ENCODE results near the gene DTX4. TPM values are rescaled to one million over a fixed set of nuclear protein-coding genes. Genes with fewer than 3 reads are reported as not detected.

DTX4 gene
- polyA plus RNA-seq, 4 donors, result 12.2 to 50.3 (median 22.4) TPM

DNA sequence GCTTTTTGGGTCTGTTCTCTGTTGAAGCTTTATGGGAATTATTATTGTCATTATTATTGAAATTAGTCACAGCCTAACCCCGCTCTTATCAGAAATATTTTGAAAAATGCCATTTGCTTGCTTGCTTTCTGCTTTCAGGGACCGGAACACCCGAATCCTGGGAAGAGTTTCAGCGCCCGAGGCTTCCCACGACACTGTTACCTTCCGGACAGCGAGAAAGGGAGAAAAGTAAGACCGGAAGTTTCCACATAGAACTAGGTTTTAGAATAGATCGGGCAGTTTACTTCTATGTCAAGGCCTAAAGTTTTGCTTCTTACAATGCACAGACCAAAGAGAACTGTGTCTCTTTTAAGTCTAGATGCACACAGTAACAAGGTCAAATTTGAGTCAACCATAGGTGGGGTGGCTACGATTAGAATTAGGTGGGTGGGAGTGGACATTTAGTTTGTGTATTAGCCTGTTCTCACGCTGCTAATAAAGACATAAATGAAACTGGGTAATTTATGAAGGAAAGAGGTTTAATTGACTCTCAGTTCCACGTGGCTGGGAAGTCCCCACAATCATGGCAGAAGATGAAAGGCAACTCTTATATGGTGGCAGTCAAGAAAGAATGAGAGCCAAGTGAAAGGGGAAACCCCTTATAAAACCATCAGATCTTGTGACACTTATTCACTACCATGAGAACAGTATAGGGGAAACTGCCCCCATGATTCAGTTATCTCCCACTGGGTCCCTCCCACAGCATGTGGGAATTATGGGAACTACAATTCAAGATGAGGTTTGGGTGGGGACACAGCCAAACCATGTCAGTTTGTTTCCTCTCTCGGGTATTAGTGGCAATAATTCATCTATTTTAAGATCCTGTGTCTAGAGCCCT lies 27.9 kb downstream of the DTX4 start:
- FAIRE-seq, result no peak
- Histone ChIP-seq H3K27me3 (ENCODE audit: control insufficient read depth in 3 of 3, insufficient read depth in 3 of 3, low read length in 3 of 3) (no peaks in the 10 kb centered on the region), H3K4me1 (ENCODE audit: control insufficient read depth in 3 of 3, insufficient read depth in 2 of 3, low read depth in 1 of 3, low read length in 2 of 3) (peaks cover 0 to 9% (median 2%) of the 10 kb centered on the region in 3 donors), H3K27ac (ENCODE audit: low read depth in 1 of 3, low read length in 2 of 3) (no peak overlapping the region), H3K4me3 (ENCODE audit: low read depth in 1 of 3, low read length in 3 of 3) (no peak overlapping the region), H3K36me3 (ENCODE audit: control insufficient read depth in 3 of 3, insufficient read depth in 2 of 3, low read depth in 1 of 3, low read length in 3 of 3) (peaks cover 5 to 51% (median 18%) of the 10 kb centered on the region in 3 donors), H3K9me3 (ENCODE audit: control insufficient read depth in 2 of 2, insufficient read depth in 1 of 2, low read depth in 1 of 2, low read length in 1 of 2) (no peaks in the 10 kb centered on the region)
- 70 to 74% (median 71%) methylated on average over 14 of the region's 14 CpGs for WGBS, 3 donors
- DNase-seq, result no peak

- Histone ChIP-seq H3K9me3 (ENCODE audit: control insufficient read depth in 2 of 2, insufficient read depth in 1 of 2, low read depth in 1 of 2, low read length in 1 of 2) (no peaks in the 10 kb centered on the region), H3K27ac (ENCODE audit: low read depth in 1 of 3, low read length in 2 of 3) (no peak overlapping the region), H3K4me3 (ENCODE audit: low read depth in 1 of 3, low read length in 3 of 3) (no peak overlapping the region), H3K4me1 (ENCODE audit: control insufficient read depth in 3 of 3, insufficient read depth in 2 of 3, low read depth in 1 of 3, low read length in 2 of 3) (peaks cover 0 to 9% (median 2%) of the 10 kb centered on the region in 3 donors), H3K27me3 (ENCODE audit: control insufficient read depth in 3 of 3, insufficient read depth in 3 of 3, low read length in 3 of 3) (no peaks in the 10 kb centered on the region), H3K36me3 (ENCODE audit: control insufficient read depth in 3 of 3, insufficient read depth in 2 of 3, low read depth in 1 of 3, low read length in 3 of 3) (peaks cover 4 to 51% (median 13%) of the 10 kb centered on the region in 3 donors)
- WGBS, 3 donors, result 50 to 73% (median 64%) methylated on average over 4 of the region's 4 CpGs
- DNase-seq (no peak), FAIRE-seq (no peak)
Measured at GRCh38 chr11:59200423-59200746, 28.5 kb downstream of the DTX4 start.

DNA sequence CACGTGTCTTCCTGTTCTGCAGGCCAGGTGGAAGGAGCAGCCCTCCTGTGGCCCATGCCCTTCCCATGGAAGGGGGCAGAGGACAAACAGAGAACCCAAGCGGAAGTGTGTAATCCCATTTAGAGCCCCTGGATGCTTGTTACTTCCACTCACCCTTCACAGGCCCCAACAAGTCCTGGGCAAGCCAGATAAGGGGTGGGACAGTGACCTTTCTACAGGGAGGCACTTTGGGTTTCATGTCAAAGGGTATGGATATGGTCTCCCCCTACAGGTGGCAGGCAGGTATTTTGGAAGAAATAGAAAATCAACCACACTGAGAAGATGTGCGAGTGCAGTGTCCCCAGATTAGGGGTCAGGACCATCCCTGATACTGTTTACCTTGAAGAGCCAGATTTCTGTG lies 29.4 kb downstream of the DTX4 start:
- Histone ChIP-seq H3K9me3 (ENCODE audit: control insufficient read depth in 2 of 2, insufficient read depth in 1 of 2, low read depth in 1 of 2, low read length in 1 of 2) (no peaks in the 10 kb centered on the region), H3K4me3 (ENCODE audit: low read depth in 1 of 3, low read length in 3 of 3) (no peak overlapping the region), H3K27me3 (ENCODE audit: control insufficient read depth in 3 of 3, insufficient read depth in 3 of 3, low read length in 3 of 3) (no peaks in the 10 kb centered on the region), H3K4me1 (ENCODE audit: control insufficient read depth in 3 of 3, insufficient read depth in 2 of 3, low read depth in 1 of 3, low read length in 2 of 3) (peaks cover 0 to 9% (median 2%) of the 10 kb centered on the region in 3 donors), H3K36me3 (ENCODE audit: control insufficient read depth in 3 of 3, insufficient read depth in 2 of 3, low read depth in 1 of 3, low read length in 3 of 3) (peaks cover 2 to 59% (median 14%) of the 10 kb centered on the region in 3 donors), H3K27ac (ENCODE audit: low read depth in 1 of 3, low read length in 2 of 3) (peak overlapping the region in 1 of 3 donors; percentile 1)
- DNase-seq (peak; percentile 38 to 55), FAIRE-seq (no peak)
- 55 to 72% (median 66%) methylated on average over 3 of the region's 3 CpGs for WGBS, 3 donors

DNA sequence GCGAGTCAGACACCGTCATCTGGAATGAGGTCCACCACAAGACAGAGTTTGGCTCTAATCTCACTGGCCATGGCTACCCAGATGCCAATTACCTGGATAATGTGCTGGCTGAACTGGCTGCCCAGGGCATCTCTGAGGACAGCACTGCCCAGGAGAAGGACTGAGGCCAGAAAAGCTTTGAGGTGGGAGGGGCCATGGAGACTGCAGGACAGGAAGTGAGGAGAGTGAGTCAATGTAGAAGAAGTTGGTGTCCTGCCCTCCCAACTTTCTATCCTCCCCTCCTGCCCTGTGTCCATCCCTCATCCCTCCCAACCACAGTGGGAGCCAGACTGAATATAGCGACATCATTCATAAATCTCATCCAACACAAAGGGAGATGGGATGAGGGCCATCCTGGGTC lies 32.8 kb downstream of the DTX4 start:
- WGBS, 3 donors, result 94 to 97% (median 95%) methylated on average over 3 of the region's 3 CpGs
- peaks cover 0 to 9% (median 6%) of the 10 kb centered on the region in 3 donors for H3K4me1 ChIP-seq (ENCODE audit: control insufficient read depth in 3 of 3, insufficient read depth in 2 of 3, low read depth in 1 of 3, low read length in 2 of 3)

GRCh38 chr11:59205648-59206047 lies 33.7 kb downstream of the DTX4 start:
- WGBS, 3 donors, result 84 to 88% (median 87%) methylated on average over 7 of the region's 7 CpGs
- Histone ChIP-seq H3K27ac (ENCODE audit: low read depth in 1 of 3, low read length in 2 of 3) (no peak overlapping the region), H3K36me3 (ENCODE audit: control insufficient read depth in 3 of 3, insufficient read depth in 2 of 3, low read depth in 1 of 3, low read length in 3 of 3) (peaks cover 5 to 50% (median 7%) of the 10 kb centered on the region in 3 donors), H3K4me1 (ENCODE audit: control insufficient read depth in 3 of 3, insufficient read depth in 2 of 3, low read depth in 1 of 3, low read length in 2 of 3) (peaks cover 0 to 9% (median 4%) of the 10 kb centered on the region in 3 donors), H3K9me3 (ENCODE audit: control insufficient read depth in 2 of 2, insufficient read depth in 1 of 2, low read depth in 1 of 2, low read length in 1 of 2) (no peaks in the 10 kb centered on the region), H3K27me3 (ENCODE audit: control insufficient read depth in 3 of 3, insufficient read depth in 3 of 3, low read length in 3 of 3) (no peaks in the 10 kb centered on the region), H3K4me3 (ENCODE audit: low read depth in 1 of 3, low read length in 3 of 3) (no peak overlapping the region)
- FAIRE-seq (no peak), DNase-seq (no peak)

More for the DNA sequence above, 32.8 kb downstream of the DTX4 start:
- no peaks in the 10 kb centered on the region for H3K9me3 ChIP-seq (ENCODE audit: control insufficient read depth in 2 of 2, insufficient read depth in 1 of 2, low read depth in 1 of 2, low read length in 1 of 2)
- H3K4me3 ChIP-seq (ENCODE audit: low read depth in 1 of 3, low read length in 3 of 3), result no peak overlapping the region
- no peak overlapping the region for H3K27ac ChIP-seq (ENCODE audit: low read depth in 1 of 3, low read length in 2 of 3)
- H3K36me3 ChIP-seq (ENCODE audit: control insufficient read depth in 3 of 3, insufficient read depth in 2 of 3, low read depth in 1 of 3, low read length in 3 of 3), result peaks cover 2 to 52% (median 7%) of the 10 kb centered on the region in 3 donors
- DNase-seq (no peak), FAIRE-seq (no peak)
- no peaks in the 10 kb centered on the region for H3K27me3 ChIP-seq (ENCODE audit: control insufficient read depth in 3 of 3, insufficient read depth in 3 of 3, low read length in 3 of 3)

GRCh38 chr11:59206635-59207034 lies 34.7 kb downstream of the DTX4 start:
- WGBS, 3 donors, result 60 to 63% (median 61%) methylated on average over 4 of the region's 4 CpGs
- DNase-seq, result peak; percentile 64 to 66
- Histone ChIP-seq H3K27ac (ENCODE audit: low read depth in 1 of 3, low read length in 2 of 3) (peak overlapping the region in 1 of 3 donors; percentile 3), H3K9me3 (ENCODE audit: control insufficient read depth in 2 of 2, insufficient read depth in 1 of 2, low read depth in 1 of 2, low read length in 1 of 2) (no peaks in the 10 kb centered on the region), H3K27me3 (ENCODE audit: control insufficient read depth in 3 of 3, insufficient read depth in 3 of 3, low read length in 3 of 3) (no peaks in the 10 kb centered on the region), H3K36me3 (ENCODE audit: control insufficient read depth in 3 of 3, insufficient read depth in 2 of 3, low read depth in 1 of 3, low read length in 3 of 3) (peaks cover 5 to 47% (median 7%) of the 10 kb centered on the region in 3 donors), H3K4me3 (ENCODE audit: low read depth in 1 of 3, low read length in 3 of 3) (no peak overlapping the region), H3K4me1 (ENCODE audit: control insufficient read depth in 3 of 3, insufficient read depth in 2 of 3, low read depth in 1 of 3, low read length in 2 of 3) (peaks cover 0 to 4% (median 0%) of the 10 kb centered on the region in 3 donors)
- no peak for FAIRE-seq

DNA sequence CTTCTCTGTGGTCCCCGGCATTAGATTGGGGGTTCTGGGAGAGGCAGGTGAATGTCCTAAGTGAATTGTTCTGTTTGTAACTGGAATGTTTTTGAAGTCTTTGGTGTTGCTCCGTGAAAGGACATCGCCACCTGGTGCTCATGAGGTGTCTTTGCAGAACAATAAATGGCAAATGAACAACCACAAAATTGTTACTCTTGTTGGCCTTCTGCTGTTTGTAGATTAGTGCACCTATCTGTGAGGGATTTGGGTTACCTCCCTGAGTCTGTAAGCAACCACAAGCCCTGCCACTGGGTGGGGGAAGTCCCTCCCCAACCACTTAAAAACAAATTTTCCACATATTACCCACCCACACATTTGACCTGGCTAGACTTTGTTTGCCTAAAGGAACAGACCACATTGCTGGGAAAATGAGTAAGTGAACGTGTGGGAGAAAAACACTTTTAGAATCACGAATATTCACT lies 36.1 kb downstream of the DTX4 start:
- H3K27ac ChIP-seq (ENCODE audit: low read depth in 1 of 3, low read length in 2 of 3), result no peak overlapping the region
- H3K4me3 ChIP-seq (ENCODE audit: low read depth in 1 of 3, low read length in 3 of 3), result no peak overlapping the region
- DNase-seq (peak; percentile 58 to 65), FAIRE-seq (no peak)
- no peaks in the 10 kb centered on the region for H3K9me3 ChIP-seq (ENCODE audit: control insufficient read depth in 2 of 2, insufficient read depth in 1 of 2, low read depth in 1 of 2, low read length in 1 of 2)
- peaks cover 0 to 4% (median 0%) of the 10 kb centered on the region in 3 donors for H3K4me1 ChIP-seq (ENCODE audit: control insufficient read depth in 3 of 3, insufficient read depth in 2 of 3, low read depth in 1 of 3, low read length in 2 of 3)
- peaks cover 5 to 44% (median 7%) of the 10 kb centered on the region in 3 donors for H3K36me3 ChIP-seq (ENCODE audit: control insufficient read depth in 3 of 3, insufficient read depth in 2 of 3, low read depth in 1 of 3, low read length in 3 of 3)
- WGBS, 3 donors, result 12 to 18% (median 14%) methylated on average over 5 of the region's 5 CpGs
- H3K27me3 ChIP-seq (ENCODE audit: control insufficient read depth in 3 of 3, insufficient read depth in 3 of 3, low read length in 3 of 3), result no peaks in the 10 kb centered on the region

- no peak overlapping the region for H3K27ac ChIP-seq (ENCODE audit: low read depth in 1 of 3, low read length in 2 of 3)
- no peaks in the 10 kb centered on the region for H3K27me3 ChIP-seq (ENCODE audit: control insufficient read depth in 3 of 3, insufficient read depth in 3 of 3, low read length in 3 of 3)
- H3K36me3 ChIP-seq (ENCODE audit: control insufficient read depth in 3 of 3, insufficient read depth in 2 of 3, low read depth in 1 of 3, low read length in 3 of 3), result peaks cover 4 to 44% (median 7%) of the 10 kb centered on the region in 3 donors
- peak overlapping the region in 1 of 3 donors; percentile 1 for H3K4me3 ChIP-seq (ENCODE audit: low read depth in 1 of 3, low read length in 3 of 3)
- peaks cover 0 to 4% (median 0%) of the 10 kb centered on the region in 3 donors for H3K4me1 ChIP-seq (ENCODE audit: control insufficient read depth in 3 of 3, insufficient read depth in 2 of 3, low read depth in 1 of 3, low read length in 2 of 3)
- WGBS, 3 donors, result 54 to 97% (median 59%) methylated on average over 2 of the region's 2 CpGs
- FAIRE-seq (no peak), DNase-seq (no peak)
- no peaks in the 10 kb centered on the region for H3K9me3 ChIP-seq (ENCODE audit: control insufficient read depth in 2 of 2, insufficient read depth in 1 of 2, low read depth in 1 of 2, low read length in 1 of 2)
Measured at GRCh38 chr11:59208956-59209355, 37.0 kb downstream of the DTX4 start.

Data from small intestine (tissue), 7 donors.